NCI-H345 (cell line): ENCODE measurements around the gene RPS17.
"Not testable (repeated sequence)": the region's sequence is repeated elsewhere in the genome, so short reads cannot be mapped to it uniquely, and the experiment has no call there.

Source experiments
- DNase-seq: peaks from one replicate; lab custom pipeline; 2025; lab: John Stamatoyannopoulos, UW

RPS17 gene

GRCh38 chr15:82507087-82507486 lies 33.2 kb downstream of the RPS17 start:
- not testable (repeated sequence) for DNase-seq

- DNase-seq: not testable (repeated sequence)
Measured at GRCh38 chr15:82505842-82506241, 34.4 kb downstream of the RPS17 start.

- DNase-seq: not testable (repeated sequence)
Measured at GRCh38 chr15:82504074-82504473, 36.2 kb downstream of the RPS17 start.

GRCh38 chr15:82502700-82503339 lies 37.4 kb downstream of the RPS17 start:
- not testable (repeated sequence) for DNase-seq

GRCh38 chr15:82500772-82501171 lies 39.5 kb downstream of the RPS17 start:
- DNase-seq: not testable (repeated sequence)

- DNase-seq: not testable (repeated sequence)
Measured at GRCh38 chr15:82497978-82498377, 42.3 kb downstream of the RPS17 start.

GRCh38 chr15:82488250-82488649 lies 52.0 kb downstream of the RPS17 start:
- not testable (repeated sequence) for DNase-seq

GRCh38 chr15:82487045-82487444 lies 53.2 kb downstream of the RPS17 start:
- not testable (repeated sequence) for DNase-seq
